ENCODE measurements around the gene ACTMAP.
"Not testable (repeated sequence)": the region's sequence is repeated elsewhere in the genome, so short reads cannot be mapped to it uniquely, and the experiment has no call there.

ACTMAP gene

GRCh38 chr19:40775632-40776022 lies 25.4 kb upstream of the ACTMAP start:
- no peak for DNase-seq

- DNase-seq: no peak
Observed at GRCh38 chr19:40774916-40775631, 24.8 kb upstream of the ACTMAP start, which contains the start of gene MIA. TSS of gene MIA (plus strand) at chr19:40775521. CDS start at chr19:40775543, 22 bp downstream.

- DNase-seq: peak; percentile 38 to 48
Observed at GRCh38 chr19:40771101-40771862, 21.0 kb upstream of the ACTMAP start.

GRCh38 chr19:40768869-40769268 lies 18.6 kb upstream of the ACTMAP start:
- DNase-seq: no peak

- not testable (repeated sequence) for DNase-seq
Observed at GRCh38 chr19:40766385-40766784, 16.1 kb upstream of the ACTMAP start.

GRCh38 chr19:40763963-40764362 lies 13.7 kb upstream of the ACTMAP start:
- DNase-seq: no peak

- no peak for DNase-seq
Observed at GRCh38 chr19:40763526-40763925, 13.2 kb upstream of the ACTMAP start.

GRCh38 chr19:40762754-40763470 lies 12.6 kb upstream of the ACTMAP start:
- no peak for DNase-seq

- DNase-seq: no peak
Observed at GRCh38 chr19:40759352-40759751, 9.1 kb upstream of the ACTMAP start.

- no peak for DNase-seq
Observed at GRCh38 chr19:40758491-40758890, 8.2 kb upstream of the ACTMAP start.

GRCh38 chr19:40756502-40757110 lies 6.3 kb upstream of the ACTMAP start:
- DNase-seq: no peak

GRCh38 chr19:40755791-40756190 lies 5.5 kb upstream of the ACTMAP start:
- DNase-seq: no peak

GRCh38 chr19:40755248-40755624 lies 5.0 kb upstream of the ACTMAP start:
- no peak for DNase-seq

- no peak for DNase-seq
Observed at GRCh38 chr19:40754611-40755247, 4.5 kb upstream of the ACTMAP start.

GRCh38 chr19:40752257-40752781 lies 2.0 kb upstream of the ACTMAP start:
- DNase-seq: no peak

- peak; percentile 100 for DNase-seq
Observed at GRCh38 chr19:40750874-40751537, 729 bp upstream of the ACTMAP start, which contains the start of gene SNRPA. TSS of gene SNRPA (plus strand) at chr19:40751203. CDS start at chr19:40751409, 206 bp downstream.

- no peak for DNase-seq
Observed at GRCh38 chr19:40747536-40747935, 2.7 kb downstream of the ACTMAP start.

GRCh38 chr19:40745402-40745780 lies 4.9 kb downstream of the ACTMAP start:
- DNase-seq: no peak

- DNase-seq: no peak
Observed at GRCh38 chr19:40744554-40745401, 5.5 kb downstream of the ACTMAP start.

- no peak for DNase-seq
Observed at GRCh38 chr19:40743926-40744325, 6.4 kb downstream of the ACTMAP start.

- no peak for DNase-seq
Observed at GRCh38 chr19:40742886-40743285, 7.4 kb downstream of the ACTMAP start.

Data from SHP77 (cell line).